OCI-LY3 (cell line): ENCODE measurements around the gene RNU6-1.

Source experiments
- H2AFZ ChIP-seq: fragments of 200-600, 300-600 bp; shearing (Covaris generic); 2 replicates; pipeline ENCODE4 v1.6.0; 2014; ENCODE audit warnings: antibody characterized with exemption, low read depth, low read length
- H3K27ac ChIP-seq: fragments of 200-600, 300-600 bp; sonication (generic); 2 replicates; pipeline ENCODE4 v1.5.1; 2014; ENCODE audit warnings: mild to moderate bottlenecking, low read length, moderate library complexity, mixed read lengths
- H3K27me3 ChIP-seq: fragments of 200-600, 300-600 bp; sonication (generic); 2 replicates; pipeline ENCODE4 v1.6.1; 2014; ENCODE audit warnings: low read depth, low read length, mixed read lengths
- H3K36me3 ChIP-seq: fragments of 200-600, 300-600 bp; sonication (generic); replicated peaks from 2 replicates; pipeline ENCODE3; 2014; ENCODE audit warnings: low read depth, low read length, mixed read lengths
- H3K4me1 ChIP-seq: fragments of 300-600, 200-600 bp; sonication (generic); 2 replicates; pipeline ENCODE4 v1.6.1; 2014; ENCODE audit warnings: low read length, mixed read lengths
- H3K4me2 ChIP-seq: fragments of 200-600, 300-600 bp; sonication (generic); 2 replicates; pipeline ENCODE4 v1.6.1; 2014; ENCODE audit warnings: low read length, mixed read lengths
- H3K4me3 ChIP-seq: fragments of 300-600, 200-600 bp; sonication (generic); 2 replicates; pipeline ENCODE4 v1.5.1; 2014; ENCODE audit warnings: antibody characterized with exemption, mild to moderate bottlenecking, low read length, moderate library complexity
- H3K79me2 ChIP-seq: fragments of 300-600, 200-600 bp; shearing (Covaris generic); 2 replicates; pipeline ENCODE4 v1.6.1; 2014; ENCODE audit warnings: mild to moderate bottlenecking, low read length, mixed read lengths
- H3K9ac ChIP-seq: fragments of 300-600, 200-600 bp; shearing (Covaris generic); 2 replicates; pipeline ENCODE4 v1.6.0; 2014; ENCODE audit warnings: mild to moderate bottlenecking, low read length, moderate library complexity
- H3K9me3 ChIP-seq: fragments of 200-600, 300-600 bp; shearing (Covaris generic); 2 replicates; pipeline ENCODE4 v1.6.1; 2014; ENCODE audit warnings: low read length, mixed read lengths; ENCODE audit not compliant: insufficient read depth
- H4K20me1 ChIP-seq: fragments of 200-600, 300-600 bp; sonication (generic); 2 replicates; pipeline ENCODE4 v1.6.1; 2016; ENCODE audit warnings: low read length, mixed read lengths; ENCODE audit not compliant: insufficient read depth
- EZH2phosphoT487 ChIP-seq: fragments of 200-600 bp; shearing (Covaris generic); IDR thresholded peaks from 2 replicates; pipeline ENCODE4 v1.6.1; 2018; ENCODE audit warnings: antibody characterized with exemption, mixed run types, low read depth
- TF ChIP-seq, protein P1 (sequence below): fragments of 200-600, 300-600 bp; sonication (generic); IDR thresholded peaks from 2 replicates; pipeline ENCODE4 v1.5.1; 2014; ENCODE audit warnings: antibody characterized with exemption, low read length, low read depth

The RNU6-1 gene

DNA sequence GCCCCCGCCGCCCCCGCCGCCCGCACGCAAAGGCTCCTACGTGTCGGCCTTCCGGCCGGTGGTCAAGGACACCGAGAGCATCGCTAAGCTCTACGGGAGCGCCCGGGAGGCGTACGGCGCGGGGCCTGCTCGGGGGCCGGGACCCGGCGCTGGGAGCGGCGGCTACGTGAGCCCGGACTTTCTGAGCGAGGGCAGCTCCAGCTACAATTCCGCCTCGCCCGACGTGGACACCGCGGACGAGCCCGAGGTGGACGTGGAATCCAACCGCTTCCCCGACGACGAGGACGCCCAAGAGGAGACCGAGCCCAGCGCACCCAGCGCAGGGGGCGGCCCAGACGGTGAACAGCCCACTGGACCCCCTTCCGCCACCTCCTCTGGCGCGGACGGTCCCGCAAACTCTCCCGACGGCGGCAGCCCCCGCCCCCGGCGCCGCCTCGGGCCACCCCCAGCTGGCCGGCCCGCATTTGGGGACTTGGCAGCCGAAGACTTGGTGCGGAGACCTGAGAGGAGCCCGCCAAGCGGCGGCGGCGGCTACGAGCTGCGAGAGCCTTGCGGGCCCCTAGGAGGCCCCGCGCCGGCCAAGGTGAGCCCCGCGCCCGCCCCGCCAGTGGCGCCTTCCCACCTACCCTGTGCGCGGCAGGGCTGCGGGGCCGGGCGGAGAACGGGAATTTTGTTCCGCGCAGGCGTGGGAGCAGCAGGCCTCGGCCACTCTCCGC lies 12.1 kb downstream of the RNU6-1 start:
- Histone ChIP-seq H3K4me1 (no peaks in the 10 kb centered on the region), H4K20me1 (no peaks in the 10 kb centered on the region), H3K36me3 (no peaks in the 10 kb centered on the region), H3K4me3 (no peak overlapping the region), H2AFZ (no peak overlapping the region), H3K79me2 (no peaks in the 10 kb centered on the region), H3K27me3 (peaks cover 7% of the 10 kb centered on the region), H3K27ac (no peak overlapping the region), H3K9ac (no peak overlapping the region), H3K9me3 (no peaks in the 10 kb centered on the region), H3K4me2 (no peak overlapping the region)
- TF ChIP-seq, protein P1, sequence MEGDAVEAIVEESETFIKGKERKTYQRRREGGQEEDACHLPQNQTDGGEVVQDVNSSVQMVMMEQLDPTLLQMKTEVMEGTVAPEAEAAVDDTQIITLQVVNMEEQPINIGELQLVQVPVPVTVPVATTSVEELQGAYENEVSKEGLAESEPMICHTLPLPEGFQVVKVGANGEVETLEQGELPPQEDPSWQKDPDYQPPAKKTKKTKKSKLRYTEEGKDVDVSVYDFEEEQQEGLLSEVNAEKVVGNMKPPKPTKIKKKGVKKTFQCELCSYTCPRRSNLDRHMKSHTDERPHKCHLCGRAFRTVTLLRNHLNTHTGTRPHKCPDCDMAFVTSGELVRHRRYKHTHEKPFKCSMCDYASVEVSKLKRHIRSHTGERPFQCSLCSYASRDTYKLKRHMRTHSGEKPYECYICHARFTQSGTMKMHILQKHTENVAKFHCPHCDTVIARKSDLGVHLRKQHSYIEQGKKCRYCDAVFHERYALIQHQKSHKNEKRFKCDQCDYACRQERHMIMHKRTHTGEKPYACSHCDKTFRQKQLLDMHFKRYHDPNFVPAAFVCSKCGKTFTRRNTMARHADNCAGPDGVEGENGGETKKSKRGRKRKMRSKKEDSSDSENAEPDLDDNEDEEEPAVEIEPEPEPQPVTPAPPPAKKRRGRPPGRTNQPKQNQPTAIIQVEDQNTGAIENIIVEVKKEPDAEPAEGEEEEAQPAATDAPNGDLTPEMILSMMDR: no peak
- no peak for TF ChIP-seq EZH2phosphoT487

DNA sequence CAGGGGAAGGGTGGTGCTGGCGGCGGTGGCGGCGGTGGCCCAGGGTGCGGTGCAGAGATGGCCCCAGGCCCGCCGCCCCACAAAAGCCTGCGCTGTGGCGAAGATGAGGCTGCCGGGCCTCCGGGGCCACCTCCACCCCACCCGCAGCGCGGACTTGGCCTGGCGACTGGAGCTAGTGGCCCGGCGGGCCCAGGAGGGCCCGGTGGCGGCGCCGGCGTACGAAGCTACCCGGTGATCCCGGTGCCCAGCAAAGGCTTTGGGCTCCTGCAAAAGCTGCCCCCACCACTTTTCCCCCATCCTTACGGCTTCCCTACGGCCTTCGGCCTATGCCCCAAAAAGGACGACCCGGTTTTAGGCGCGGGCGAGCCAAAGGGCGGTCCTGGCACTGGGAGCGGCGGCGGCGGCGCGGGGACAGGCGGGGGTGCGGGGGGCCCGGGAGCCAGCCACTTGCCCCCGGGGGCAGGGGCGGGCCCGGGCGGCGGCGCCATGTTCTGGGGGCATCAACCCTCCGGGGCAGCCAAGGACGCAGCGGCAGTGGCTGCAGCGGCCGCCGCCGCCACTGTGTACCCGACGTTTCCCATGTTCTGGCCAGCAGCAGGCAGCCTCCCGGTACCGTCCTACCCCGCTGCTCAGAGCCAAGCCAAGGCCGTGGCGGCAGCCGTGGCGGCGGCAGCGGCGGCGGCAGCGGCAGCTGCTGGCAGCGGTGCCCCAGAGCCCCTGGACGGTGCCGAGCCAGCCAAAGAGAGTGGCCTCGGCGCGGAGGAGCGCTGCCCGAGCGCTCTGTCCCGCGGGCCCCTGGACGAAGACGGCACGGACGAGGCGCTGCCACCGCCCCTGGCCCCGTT lies 12.9 kb downstream of the RNU6-1 start:
- Histone ChIP-seq H3K27me3 (no peaks in the 10 kb centered on the region), H2AFZ (no peak overlapping the region), H3K4me1 (no peaks in the 10 kb centered on the region), H3K9me3 (no peaks in the 10 kb centered on the region), H3K27ac (no peak overlapping the region), H3K9ac (no peak overlapping the region), H3K79me2 (no peaks in the 10 kb centered on the region), H3K4me2 (no peak overlapping the region), H3K36me3 (no peaks in the 10 kb centered on the region), H3K4me3 (no peak overlapping the region), H4K20me1 (no peaks in the 10 kb centered on the region)
- no peak for TF ChIP-seq EZH2phosphoT487

DNA sequence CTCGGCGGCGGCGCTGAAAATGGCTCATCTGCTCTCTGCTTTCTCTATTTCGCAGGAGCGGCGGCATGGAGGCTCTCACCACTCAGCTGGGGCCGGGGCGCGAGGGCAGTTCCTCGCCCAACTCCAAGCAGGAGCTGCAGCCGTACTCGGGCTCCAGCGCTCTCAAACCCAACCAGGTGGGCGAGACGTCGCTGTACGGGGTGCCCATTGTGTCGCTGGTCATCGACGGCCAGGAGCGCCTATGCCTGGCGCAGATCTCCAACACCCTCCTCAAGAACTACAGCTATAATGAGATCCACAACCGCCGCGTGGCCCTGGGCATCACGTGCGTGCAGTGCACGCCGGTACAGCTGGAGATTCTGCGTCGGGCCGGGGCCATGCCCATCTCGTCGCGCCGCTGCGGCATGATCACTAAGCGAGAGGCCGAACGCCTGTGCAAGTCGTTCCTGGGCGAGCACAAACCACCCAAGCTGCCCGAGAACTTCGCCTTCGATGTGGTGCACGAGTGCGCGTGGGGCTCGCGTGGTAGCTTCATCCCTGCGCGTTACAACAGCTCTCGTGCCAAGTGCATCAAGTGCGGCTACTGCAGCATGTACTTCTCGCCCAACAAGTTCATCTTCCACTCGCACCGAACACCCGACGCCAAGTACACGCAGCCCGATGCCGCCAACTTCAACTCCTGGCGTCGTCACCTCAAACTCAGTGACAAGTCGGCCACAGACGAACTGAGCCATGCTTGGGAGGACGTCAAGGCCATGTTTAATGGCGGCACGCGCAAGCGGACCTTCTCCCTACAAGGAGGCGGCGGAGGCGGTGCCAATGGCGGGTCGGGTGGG lies 13.7 kb downstream of the RNU6-1 start:
- Histone ChIP-seq H3K4me2 (no peak overlapping the region), H3K79me2 (no peaks in the 10 kb centered on the region), H3K36me3 (no peaks in the 10 kb centered on the region), H4K20me1 (no peaks in the 10 kb centered on the region), H3K9ac (no peak overlapping the region), H3K27me3 (no peaks in the 10 kb centered on the region), H3K9me3 (no peaks in the 10 kb centered on the region), H3K27ac (no peak overlapping the region), H2AFZ (no peak overlapping the region), H3K4me3 (no peak overlapping the region), H3K4me1 (no peaks in the 10 kb centered on the region)
- TF ChIP-seq, protein P1: no peak
- no peak for TF ChIP-seq EZH2phosphoT487

DNA sequence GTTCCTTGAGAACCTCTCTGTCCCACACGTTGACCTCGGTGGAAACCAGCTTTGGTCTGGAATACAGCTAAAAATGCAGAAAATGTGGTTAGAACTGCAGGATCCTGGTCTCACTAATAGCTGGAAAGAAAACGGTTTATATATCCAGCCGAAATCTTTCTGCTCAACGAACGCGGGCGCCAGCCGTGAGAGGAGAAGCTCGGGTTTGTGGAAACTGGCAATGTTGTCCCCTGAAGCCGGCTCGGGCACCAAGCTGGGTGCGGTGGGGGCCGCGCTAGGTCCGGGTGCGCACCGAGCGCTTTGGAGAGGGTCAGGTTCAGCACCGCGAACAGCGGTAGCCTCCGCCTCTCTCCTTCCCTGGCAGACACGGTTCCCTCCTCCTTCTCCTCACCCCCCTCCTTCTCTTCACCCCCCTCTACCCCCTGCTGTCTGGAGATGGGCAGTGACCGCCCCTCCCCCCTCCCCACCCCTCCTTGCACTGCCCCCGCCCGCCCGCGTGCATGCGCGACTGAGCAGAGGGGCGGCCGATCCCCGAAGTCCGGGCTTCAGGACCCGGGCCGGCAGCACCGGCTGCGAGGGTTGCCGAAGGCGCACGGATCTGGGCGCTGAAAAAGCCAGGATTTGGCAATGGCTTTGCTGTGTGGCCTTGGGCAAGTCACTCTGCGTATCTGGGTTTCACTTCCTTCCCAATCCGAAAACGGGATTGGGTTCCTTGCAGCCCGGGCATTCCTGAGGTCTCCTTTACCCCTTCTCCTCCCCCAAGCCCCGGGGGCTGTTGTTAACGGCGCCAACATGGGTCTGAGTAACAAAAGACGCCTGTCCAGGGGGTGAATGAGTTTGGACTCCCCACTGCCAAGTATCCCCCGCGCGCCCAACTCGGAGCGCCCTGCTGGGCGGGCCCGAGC lies 14.6 kb downstream of the RNU6-1 start, which contains the start of gene SKOR1:
TSS of gene SKOR1 (plus strand) at position 534 of the 905 bp plus-strand sequence. CDS start at position 628, 94 bp downstream.
- Histone ChIP-seq H3K79me2 (no peaks in the 10 kb centered on the region), H3K9ac (no peak within 1 kb of the TSS), H3K4me3 (no peak within 1 kb of the TSS), H3K4me2 (no peak within 1 kb of the TSS), H3K27ac (no peak within 1 kb of the TSS), H3K4me1 (no peaks in the 10 kb centered on the region), H3K27me3 (no peaks in the 10 kb centered on the region), H4K20me1 (no peaks in the 10 kb centered on the region), H2AFZ (no peak within 1 kb of the TSS), H3K9me3 (no peaks in the 10 kb centered on the region), H3K36me3 (no peaks in the 10 kb centered on the region)
- TF ChIP-seq, protein P1: no peak
- no peak for TF ChIP-seq EZH2phosphoT487
